8988T (cell line): Measurements from ENCODE around the gene PCSK4.
A peak's percentile ranks its signal among the peaks of the same experiment; 100 is the strongest.
"Not testable (repeated sequence)": the region's sequence is repeated elsewhere in the genome, so short reads cannot be mapped to it uniquely, and the experiment has no call there.

ENCODE experiments used
- DNase-seq: peaks from one replicate; pipeline ENCODE4 v3.0.0; 2011

The PCSK4 gene

GRCh38 chr19:1490311-1491113 lies at the start of gene PCSK4:
Gene PCSK4 (minus strand): TSS chr19:1490350. CDS start chr19:1490346, 4 bp downstream.
- DNase-seq = peak; percentile 96

GRCh38 chr19:1539749-1540148 lies 49.6 kb upstream of the PCSK4 start:
- not testable (repeated sequence) for DNase-seq

- DNase-seq = no peak
These were observed 48.8 kb upstream of the PCSK4 start for GRCh38 chr19:1538978-1539377.

- DNase-seq = not testable (repeated sequence)
These were observed 45.5 kb upstream of the PCSK4 start for GRCh38 chr19:1535699-1536098.

GRCh38 chr19:1534972-1535371 lies 44.8 kb upstream of the PCSK4 start:
- DNase-seq = no peak

- DNase-seq = no peak
These were observed 43.5 kb upstream of the PCSK4 start for GRCh38 chr19:1533510-1534150.

- no peak for DNase-seq
These were observed 41.9 kb upstream of the PCSK4 start for GRCh38 chr19:1532003-1532402.

GRCh38 chr19:1531587-1531986 lies 41.4 kb upstream of the PCSK4 start:
- no peak for DNase-seq

GRCh38 chr19:1530856-1531255 lies 40.7 kb upstream of the PCSK4 start:
- DNase-seq = not testable (repeated sequence)

- no peak for DNase-seq
These were observed 39.3 kb upstream of the PCSK4 start for GRCh38 chr19:1529430-1529816.

- no peak for DNase-seq
These were observed 38.7 kb upstream of the PCSK4 start for GRCh38 chr19:1528596-1529429.

- no peak for DNase-seq
These were observed 37.6 kb upstream of the PCSK4 start for GRCh38 chr19:1527650-1528309.

- DNase-seq = no peak
These were observed 37.0 kb upstream of the PCSK4 start for GRCh38 chr19:1526979-1527649.

- no peak for DNase-seq
These were observed 36.1 kb upstream of the PCSK4 start for GRCh38 chr19:1526066-1526778.

GRCh38 chr19:1525343-1525742 lies 35.2 kb upstream of the PCSK4 start:
- no peak for DNase-seq

- DNase-seq = no peak
These were observed 34.8 kb upstream of the PCSK4 start for GRCh38 chr19:1524972-1525325.

- no peak for DNase-seq
These were observed 34.3 kb upstream of the PCSK4 start for GRCh38 chr19:1524287-1524971.

GRCh38 chr19:1523412-1524286 lies 33.5 kb upstream of the PCSK4 start, which contains the start of gene PLK5:
Gene PLK5 (plus strand): TSS chr19:1524077. CDS start chr19:1526997, 2,920 bp downstream.
- no peak for DNase-seq

- no peak for DNase-seq
These were observed 32.7 kb upstream of the PCSK4 start for GRCh38 chr19:1522838-1523237.

GRCh38 chr19:1522061-1522460 lies 31.9 kb upstream of the PCSK4 start:
- no peak for DNase-seq
